Natural killer cell (primary cell): Measurements from ENCODE around the gene ART3. TPM values are rescaled to one million over a fixed set of nuclear protein-coding genes. Genes with fewer than 3 reads are reported as not detected.

Experiments used
- ATAC-seq, 3 donors: fragments of 150-1000 bp in 2 of 3; fragments of 200-7000 bp in 1 of 3; cut with Tn5 transposase; 1 replicate in 1 of 3; 2 replicates in 2 of 3; pipeline ENCODE4 v1.10.0; 2021; ENCODE audit warnings: mild to moderate bottlenecking in 2 of 3, moderate library complexity in 2 of 3
- DNase-seq, 2 donors: peaks; one replicate each; pipeline versions ENCODE4 v3.0.0 to v3.0.0-alpha.2; 2013 to 2021; ENCODE audit warnings: mixed read lengths in 1 of 2
- H3K27ac ChIP-seq: one replicate; pipeline ENCODE4 v1.5.1; 2013; ENCODE audit warnings: mild to moderate bottlenecking, low read length
- H3K27me3 ChIP-seq: one replicate; pipeline ENCODE4 v1.6.1; 2013; ENCODE audit warnings: low read length; ENCODE audit not compliant: control insufficient read depth, insufficient read depth
- H3K36me3 ChIP-seq: one replicate; pipeline ENCODE4 v1.6.1; 2013; ENCODE audit warnings: low read length; ENCODE audit not compliant: control insufficient read depth, insufficient read depth
- H3K4me1 ChIP-seq: one replicate; pipeline ENCODE4 v1.6.1; 2013; ENCODE audit warnings: low read length; ENCODE audit not compliant: control insufficient read depth, insufficient read depth
- H3K4me3 ChIP-seq: one replicate; pipeline ENCODE4 v1.5.1; 2013; ENCODE audit warnings: low read length
- H3K9me3 ChIP-seq: one replicate; pipeline ENCODE4 v1.6.1; 2013; ENCODE audit warnings: low read length; ENCODE audit not compliant: control insufficient read depth, insufficient read depth
- H3K27ac Mint-ChIP-seq, 2 donors: one replicate each; pipeline ENCODE4 v1.8.0; 2022; ENCODE audit warnings: mild to moderate bottlenecking in 2 of 2, mixed read lengths in 2 of 2, moderate library complexity in 1 of 2
- H3K27me3 Mint-ChIP-seq, 2 donors: one replicate each; pipeline ENCODE4 v1.8.0; 2022; ENCODE audit warnings: low read depth in 2 of 2, mixed read lengths in 2 of 2
- H3K36me3 Mint-ChIP-seq: one replicate; pipeline ENCODE4 v1.8.0; 2022; ENCODE audit warnings: mixed read lengths
- H3K4me1 Mint-ChIP-seq, 2 donors: one replicate each; pipeline ENCODE4 v1.8.0; 2022; ENCODE audit warnings: mixed read lengths in 2 of 2
- H3K4me3 Mint-ChIP-seq: one replicate; pipeline ENCODE4 v1.8.0; 2022; ENCODE audit warnings: mild to moderate bottlenecking, moderate library complexity, mixed read lengths
- H3K9me3 Mint-ChIP-seq, 2 donors: one replicate each; pipeline ENCODE4 v1.8.0; 2022; ENCODE audit warnings: mixed read lengths in 2 of 2
- WGBS: methylation state at CpG from one replicate; pipeline ENCODE4 v1.1.7; 2013; ENCODE audit warnings: missing lambda C conversion rate; ENCODE audit not compliant: insufficient coverage; 5-methylcytosine and 5-hydroxymethylcytosine counted together
- intact Hi-C: fragments of 100-400 bp; cut with micrococcal nuclease; formaldehyde crosslinking; loops from one replicate; pipeline ENCODE4 v1.14.2; 2022
- total RNA-seq, 4 donors: library from RNA; stranded (reverse); fragments of 120-200 nt in 1 of 4; gene quantifications; one replicate each; pipeline versions ENCODE4 v1.2.3 to v1.2.4, GENCODE V29; 2013 to 2022
- TF ChIP-seq, protein P1 (sequence below): fragments of 200-600 bp; IDR thresholded peaks from one replicate; pipeline ENCODE4 v1.8.0; 2022; ENCODE audit warnings: antibody characterized with exemption

ART3 gene
- total RNA-seq, 3 donors from 2014 or later (not counting 1 experiment from before 2014, with no cell fraction given): not detected

DNA sequence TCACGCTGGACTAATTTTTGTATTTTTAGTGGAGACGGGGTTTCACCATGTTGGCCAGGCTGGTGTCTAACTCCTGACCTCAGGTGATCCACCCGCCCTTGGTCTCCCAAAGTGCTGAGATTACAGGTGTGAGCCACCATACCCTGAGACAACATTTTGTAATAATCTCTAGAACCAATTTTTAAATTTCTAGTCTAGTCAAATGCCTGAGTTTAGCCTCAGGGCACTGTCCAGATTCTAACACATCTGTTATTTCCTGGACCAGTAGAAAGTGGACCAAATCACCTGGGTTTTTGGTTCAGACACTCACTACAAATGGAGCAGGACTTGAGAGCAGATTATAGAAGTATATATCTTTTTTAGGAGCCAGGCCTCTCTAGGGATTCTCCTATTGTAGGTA is 21.6 kb downstream of the ART3 start:
- H3K9me3 Mint-ChIP-seq: no peaks in the 10 kb centered on the region
- no peak overlapping the region for H3K27ac Mint-ChIP-seq
- intact Hi-C loops: no loop called here
- H3K36me3 Mint-ChIP-seq: no peaks in the 10 kb centered on the region
- TF ChIP-seq, protein P1, sequence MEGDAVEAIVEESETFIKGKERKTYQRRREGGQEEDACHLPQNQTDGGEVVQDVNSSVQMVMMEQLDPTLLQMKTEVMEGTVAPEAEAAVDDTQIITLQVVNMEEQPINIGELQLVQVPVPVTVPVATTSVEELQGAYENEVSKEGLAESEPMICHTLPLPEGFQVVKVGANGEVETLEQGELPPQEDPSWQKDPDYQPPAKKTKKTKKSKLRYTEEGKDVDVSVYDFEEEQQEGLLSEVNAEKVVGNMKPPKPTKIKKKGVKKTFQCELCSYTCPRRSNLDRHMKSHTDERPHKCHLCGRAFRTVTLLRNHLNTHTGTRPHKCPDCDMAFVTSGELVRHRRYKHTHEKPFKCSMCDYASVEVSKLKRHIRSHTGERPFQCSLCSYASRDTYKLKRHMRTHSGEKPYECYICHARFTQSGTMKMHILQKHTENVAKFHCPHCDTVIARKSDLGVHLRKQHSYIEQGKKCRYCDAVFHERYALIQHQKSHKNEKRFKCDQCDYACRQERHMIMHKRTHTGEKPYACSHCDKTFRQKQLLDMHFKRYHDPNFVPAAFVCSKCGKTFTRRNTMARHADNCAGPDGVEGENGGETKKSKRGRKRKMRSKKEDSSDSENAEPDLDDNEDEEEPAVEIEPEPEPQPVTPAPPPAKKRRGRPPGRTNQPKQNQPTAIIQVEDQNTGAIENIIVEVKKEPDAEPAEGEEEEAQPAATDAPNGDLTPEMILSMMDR: no peak
- no peak overlapping the region for H3K4me3 Mint-ChIP-seq
- Histone ChIP-seq H3K27ac (no peak overlapping the region), H3K27me3 (no peaks in the 10 kb centered on the region), H3K36me3 (no peaks in the 10 kb centered on the region), H3K4me3 (no peak overlapping the region), H3K4me1 (no peaks in the 10 kb centered on the region), H3K9me3 (no peaks in the 10 kb centered on the region)
- no peaks in the 10 kb centered on the region for H3K4me1 Mint-ChIP-seq
- ATAC-seq: no peak
- 93% methylated on average over 3 of the region's 3 CpGs for WGBS
- H3K27me3 Mint-ChIP-seq: peaks cover 3 to 10% of the 10 kb centered on the region in 2 donors
- DNase-seq: no peak

DNA sequence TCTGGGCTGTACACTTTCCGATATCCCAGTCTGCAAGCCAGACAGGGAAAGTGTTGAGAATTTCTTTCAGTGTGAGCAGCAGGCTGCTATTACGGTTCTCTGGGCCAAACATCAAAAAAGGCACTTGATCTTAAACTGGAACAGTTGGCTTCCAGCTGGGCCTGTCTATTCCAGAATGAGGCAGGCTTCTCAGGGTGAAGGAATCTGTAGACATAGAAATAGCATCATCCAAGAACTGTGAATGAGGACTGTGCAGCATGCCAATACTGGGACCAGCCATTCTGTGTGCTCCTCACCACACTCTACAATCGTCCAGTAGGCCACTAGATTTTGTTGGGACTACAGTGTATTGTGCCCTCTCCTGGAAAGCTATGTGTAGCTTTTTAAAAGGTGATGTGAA is 31.1 kb downstream of the ART3 start:
- no peak overlapping the region for H3K4me3 ChIP-seq
- ATAC-seq: no peak
- H3K36me3 Mint-ChIP-seq: no peaks in the 10 kb centered on the region
- H3K4me3 Mint-ChIP-seq: no peak overlapping the region
- H3K4me1 ChIP-seq: no peaks in the 10 kb centered on the region
- no peaks in the 10 kb centered on the region for H3K36me3 ChIP-seq
- H3K9me3 Mint-ChIP-seq: no peaks in the 10 kb centered on the region
- H3K27me3 Mint-ChIP-seq: peaks cover 2 to 10% of the 10 kb centered on the region in 2 donors
- DNase-seq: no peak
- no peak overlapping the region for H3K27ac ChIP-seq
- 97% methylated on average over 2 of the region's 3 CpGs for WGBS
- intact Hi-C loops: no loop called here
- TF ChIP-seq, protein P1: no peak
- no peaks in the 10 kb centered on the region for H3K9me3 ChIP-seq
- H3K27ac Mint-ChIP-seq: no peak overlapping the region
- no peaks in the 10 kb centered on the region for H3K27me3 ChIP-seq
- H3K4me1 Mint-ChIP-seq: no peaks in the 10 kb centered on the region

DNA sequence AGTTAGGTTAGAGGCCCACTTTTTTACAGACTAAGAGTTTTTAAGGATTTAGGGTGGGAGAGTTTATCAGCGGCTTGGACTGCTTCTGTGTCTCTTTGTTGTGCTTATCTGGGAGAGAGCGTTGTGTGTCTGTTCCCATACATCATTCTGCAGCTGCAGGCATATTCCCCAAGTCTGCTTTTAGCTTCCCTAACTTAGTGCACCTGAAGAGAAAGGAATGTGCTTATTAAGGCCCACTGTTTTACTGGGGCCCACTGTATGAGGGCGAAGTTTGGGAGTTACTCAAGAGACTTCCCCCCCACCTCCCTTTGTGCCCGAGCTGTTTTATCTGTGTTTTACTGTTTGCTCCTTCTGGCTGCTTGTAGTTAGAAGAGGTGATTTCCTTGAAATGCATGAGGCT is 31.9 kb downstream of the ART3 start:
- Histone ChIP-seq H3K4me3 (no peak overlapping the region), H3K27ac (no peak overlapping the region), H3K9me3 (no peaks in the 10 kb centered on the region), H3K4me1 (no peaks in the 10 kb centered on the region), H3K36me3 (no peaks in the 10 kb centered on the region), H3K27me3 (no peaks in the 10 kb centered on the region)
- Mint-ChIP-seq H3K9me3 (no peaks in the 10 kb centered on the region), H3K4me1 (no peaks in the 10 kb centered on the region), H3K4me3 (no peak overlapping the region), H3K27ac (no peak overlapping the region), H3K36me3 (no peaks in the 10 kb centered on the region), H3K27me3 (peaks cover 2 to 10% of the 10 kb centered on the region in 2 donors)
- WGBS: 87% methylated on average over 3 of the region's 4 CpGs
- TF ChIP-seq, protein P1: no peak
- no peak for ATAC-seq
- intact Hi-C loops: no loop called here
- DNase-seq: no peak

DNA sequence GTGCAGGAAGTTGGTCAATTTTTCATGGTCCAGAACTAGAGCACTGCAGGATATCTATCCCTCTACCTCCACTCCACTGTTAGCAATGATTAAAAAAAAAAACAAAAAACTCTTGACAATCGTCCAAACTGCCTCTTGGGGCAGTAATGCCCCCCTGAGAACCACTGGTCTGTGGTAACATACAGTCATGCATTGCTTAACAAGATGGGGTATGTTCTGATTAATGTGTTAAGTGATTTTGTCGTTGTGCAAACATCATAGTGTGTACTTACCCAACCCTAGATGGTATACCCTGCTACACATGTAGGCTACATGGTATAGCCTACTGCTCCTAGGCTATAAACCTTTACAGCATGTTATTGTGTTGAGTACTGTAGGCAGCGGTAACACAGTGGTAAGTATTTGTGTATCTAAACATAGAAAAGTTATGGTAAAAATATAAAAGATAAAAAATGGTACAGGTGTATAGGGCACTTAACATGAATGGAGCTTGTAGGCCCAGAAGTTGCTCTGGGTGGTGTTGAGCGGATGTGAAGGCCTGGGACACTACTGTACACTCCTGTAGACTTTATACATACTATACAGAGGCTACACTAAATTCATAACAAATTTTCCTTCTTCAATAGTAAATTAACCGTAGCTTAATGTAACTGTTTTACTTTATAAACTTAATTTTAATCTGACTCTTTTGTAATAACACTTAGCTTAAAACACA is 34.1 kb downstream of the ART3 start:
- intact Hi-C loops: no loop called here
- H3K9me3 ChIP-seq: no peaks in the 10 kb centered on the region
- H3K27ac ChIP-seq: no peak overlapping the region
- TF ChIP-seq, protein P1: no peak
- H3K36me3 Mint-ChIP-seq: no peaks in the 10 kb centered on the region
- H3K4me3 ChIP-seq: no peak overlapping the region
- no peak for DNase-seq
- no peaks in the 10 kb centered on the region for H3K27me3 ChIP-seq
- ATAC-seq: peak in 2 of 3 donors; percentile 41
- peaks cover 5% of the 10 kb centered on the region for H3K36me3 ChIP-seq
- H3K27ac Mint-ChIP-seq: no peak overlapping the region
- peaks cover 0 to 1% of the 10 kb centered on the region in 2 donors for H3K27me3 Mint-ChIP-seq
- H3K4me1 Mint-ChIP-seq: no peaks in the 10 kb centered on the region
- no peak overlapping the region for H3K4me3 Mint-ChIP-seq
- H3K9me3 Mint-ChIP-seq: no peaks in the 10 kb centered on the region
- WGBS: 70% methylated on average over 3 of the region's 5 CpGs
- no peaks in the 10 kb centered on the region for H3K4me1 ChIP-seq
